NT2/D1 (cell line): ENCODE data around the gene PALLD.

Source experiments
- DNase-seq: peaks from one replicate; pipeline ENCODE4 v3.0.0-alpha.2; 2011; ENCODE audit warnings: low read depth, low spot score
- H3K27me3 ChIP-seq: 2 replicates; pipeline ENCODE4 v1.6.0; 2011; ENCODE audit warnings: mild to moderate bottlenecking; ENCODE audit not compliant: insufficient read length, insufficient read depth
- H3K36me3 ChIP-seq: 2 replicates; pipeline ENCODE4 v1.6.1; 2011; ENCODE audit warnings: mild to moderate bottlenecking, low read length, mixed read lengths; ENCODE audit not compliant: insufficient read depth, insufficient read length
- H3K4me1 ChIP-seq: 2 replicates; pipeline ENCODE4 v1.5.1; 2011; ENCODE audit not compliant: insufficient read depth, insufficient read length
- H3K4me3 ChIP-seq: 2 replicates; pipeline ENCODE4 v1.5.1; 2011; ENCODE audit warnings: low read depth; ENCODE audit not compliant: insufficient read length
- H3K9ac ChIP-seq: 2 replicates; pipeline ENCODE4 v1.6.0; 2011; ENCODE audit warnings: low read depth; ENCODE audit not compliant: insufficient read length
- H3K9me3 ChIP-seq: 2 replicates; pipeline ENCODE4 v1.5.1; 2011; ENCODE audit warnings: mild to moderate bottlenecking, low read length; ENCODE audit not compliant: insufficient read depth
- SUZ12 ChIP-seq: IDR thresholded peaks from 2 replicates; pipeline ENCODE4 v1.6.1; 2011; ENCODE audit not compliant: insufficient read length, insufficient read depth; ENCODE audit errors: extremely low read depth
- YY1 ChIP-seq: IDR thresholded peaks from 2 replicates; pipeline ENCODE4 v1.6.1; 2011; ENCODE audit not compliant: insufficient read length, insufficient read depth
- ZNF274 ChIP-seq: IDR thresholded peaks from 2 replicates; pipeline ENCODE4 v1.6.1; 2011; ENCODE audit warnings: mild to moderate bottlenecking, low read depth, low read length

PALLD gene

DNA sequence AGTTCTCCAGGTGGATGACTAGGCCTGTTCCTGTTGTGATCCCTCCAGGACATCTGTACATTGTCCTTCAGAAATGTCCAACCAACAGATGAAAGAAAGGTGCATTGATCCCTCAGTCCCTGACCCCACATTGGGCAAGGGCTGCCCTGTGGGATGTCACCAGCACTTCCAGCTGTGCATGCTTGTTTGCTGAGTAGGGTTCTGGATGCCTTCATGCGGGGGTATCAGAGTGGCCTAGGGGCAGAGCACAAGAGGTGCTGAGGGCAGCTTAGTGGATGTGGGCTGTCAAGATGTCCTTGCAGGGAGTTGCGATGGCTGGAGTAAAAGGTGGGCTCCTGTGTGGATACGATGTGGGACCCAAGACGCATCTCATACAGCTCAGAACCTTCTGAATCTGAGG lies 112.5 kb downstream of the PALLD start:
- H3K4me1 ChIP-seq: no peaks in the 10 kb centered on the region

GRCh38 chr4:168610911-168611530 lies 114.2 kb downstream of the PALLD start:
- no peak for DNase-seq
- no peak for TF ChIP-seq YY1
- no peak for TF ChIP-seq ZNF274
- no peak for TF ChIP-seq SUZ12
- Histone ChIP-seq H3K4me1 (no peaks in the 10 kb centered on the region), H3K9ac (no peak overlapping the region), H3K27me3 (no peaks in the 10 kb centered on the region), H3K4me3 (no peak overlapping the region), H3K36me3 (no peaks in the 10 kb centered on the region), H3K9me3 (no peaks in the 10 kb centered on the region)

More for the DNA sequence above, 112.5 kb downstream of the PALLD start:
- no peak for TF ChIP-seq YY1
- no peaks in the 10 kb centered on the region for H3K36me3 ChIP-seq
- H3K9me3 ChIP-seq: no peaks in the 10 kb centered on the region
- DNase-seq: no peak
- no peak overlapping the region for H3K4me3 ChIP-seq
- no peak overlapping the region for H3K9ac ChIP-seq
- H3K27me3 ChIP-seq: no peaks in the 10 kb centered on the region

- H3K9me3 ChIP-seq: no peaks in the 10 kb centered on the region
- no peak for TF ChIP-seq SUZ12
- TF ChIP-seq ZNF274: no peak
- TF ChIP-seq YY1: no peak
- no peak for DNase-seq
- H3K36me3 ChIP-seq: no peaks in the 10 kb centered on the region
- H3K4me1 ChIP-seq: no peaks in the 10 kb centered on the region
- no peaks in the 10 kb centered on the region for H3K27me3 ChIP-seq
- no peak overlapping the region for H3K9ac ChIP-seq
- no peak overlapping the region for H3K4me3 ChIP-seq
These were observed 115.7 kb downstream of the PALLD start for GRCh38 chr4:168612450-168613135.

GRCh38 chr4:168613869-168614268 lies 117.0 kb downstream of the PALLD start:
- no peak for TF ChIP-seq YY1
- no peak for TF ChIP-seq ZNF274
- no peak for TF ChIP-seq SUZ12
- no peaks in the 10 kb centered on the region for H3K36me3 ChIP-seq
- no peaks in the 10 kb centered on the region for H3K9me3 ChIP-seq
- H3K4me3 ChIP-seq: no peak overlapping the region
- no peaks in the 10 kb centered on the region for H3K27me3 ChIP-seq
- H3K4me1 ChIP-seq: no peaks in the 10 kb centered on the region
- no peak overlapping the region for H3K9ac ChIP-seq
- DNase-seq: no peak

GRCh38 chr4:168614281-168615057 lies 117.6 kb downstream of the PALLD start:
- TF ChIP-seq SUZ12: no peak
- no peak for TF ChIP-seq ZNF274
- TF ChIP-seq YY1: no peak
- H3K9me3 ChIP-seq: no peaks in the 10 kb centered on the region
- no peak overlapping the region for H3K4me3 ChIP-seq
- no peak overlapping the region for H3K9ac ChIP-seq
- H3K27me3 ChIP-seq: no peaks in the 10 kb centered on the region
- no peaks in the 10 kb centered on the region for H3K4me1 ChIP-seq
- H3K36me3 ChIP-seq: no peaks in the 10 kb centered on the region
- DNase-seq: no peak

- H3K9me3 ChIP-seq: no peaks in the 10 kb centered on the region
- no peaks in the 10 kb centered on the region for H3K4me1 ChIP-seq
- H3K27me3 ChIP-seq: no peaks in the 10 kb centered on the region
- H3K4me3 ChIP-seq: no peak overlapping the region
- H3K9ac ChIP-seq: no peak overlapping the region
- H3K36me3 ChIP-seq: no peaks in the 10 kb centered on the region
- DNase-seq: no peak
- TF ChIP-seq SUZ12 (no peak), ZNF274 (no peak), YY1 (no peak)
These were observed 118.6 kb downstream of the PALLD start for GRCh38 chr4:168615294-168616065.
